Loucy (cell line): ENCODE measurements around the gene DHDDS.

ENCODE experiments used
- H2AFZ ChIP-seq: fragments of 200-600 bp; sonication (generic); 2 replicates; pipeline ENCODE4 v1.6.0; 2016; ENCODE audit warnings: antibody characterized with exemption, mild to moderate bottlenecking, low read length, moderate library complexity
- H3F3A ChIP-seq: fragments of 200-600 bp; 2 replicates; pipeline ENCODE4 v1.6.0; 2016; ENCODE audit warnings: antibody characterized with exemption, low read depth, mild to moderate bottlenecking
- H3K27me3 ChIP-seq: fragments of 200-600 bp; sonication (generic); 2 replicates; pipeline ENCODE4 v1.6.1; 2014; ENCODE audit warnings: low read length, mild to moderate bottlenecking; ENCODE audit not compliant: insufficient read depth, poor library complexity, severe bottlenecking
- H3K36me3 ChIP-seq: fragments of 200-600 bp; sonication (generic); 2 replicates; pipeline ENCODE4 v1.6.1; 2016; ENCODE audit warnings: low read length; ENCODE audit not compliant: insufficient read depth
- H3K4me1 ChIP-seq: fragments of 200-600 bp; sonication (generic); 2 replicates; pipeline ENCODE4 v1.5.1; 2014; ENCODE audit warnings: low read length, mild to moderate bottlenecking; ENCODE audit not compliant: insufficient read depth, poor library complexity, severe bottlenecking
- H3K4me2 ChIP-seq: fragments of 200-600 bp; sonication (generic); 2 replicates; pipeline ENCODE4 v1.6.0; 2014; ENCODE audit warnings: antibody characterized with exemption, low read length, low read depth, mild to moderate bottlenecking; ENCODE audit not compliant: poor library complexity, severe bottlenecking
- H3K4me3 ChIP-seq: fragments of 200-600 bp; sonication (generic); 2 replicates; pipeline ENCODE4 v1.5.1; 2014; ENCODE audit warnings: low read length, mild to moderate bottlenecking, mixed read lengths; ENCODE audit not compliant: poor library complexity, severe bottlenecking
- H3K79me2 ChIP-seq: fragments of 200-600 bp; sonication (generic); 2 replicates; pipeline ENCODE4 v1.6.1; 2014; ENCODE audit warnings: low read length; ENCODE audit not compliant: insufficient read depth
- H3K9ac ChIP-seq: fragments of 200-600 bp; sonication (generic); 2 replicates; pipeline ENCODE4 v1.6.0; 2014; ENCODE audit warnings: mild to moderate bottlenecking, low read depth, low read length, moderate library complexity; ENCODE audit not compliant: poor library complexity, severe bottlenecking
- H3K9me2 ChIP-seq: fragments of 200-600 bp; sonication (generic); replicated peaks from 2 replicates; pipeline ENCODE4 v1.6.1; 2016; ENCODE audit warnings: low read depth, low read length, mixed read lengths
- H3K9me3 ChIP-seq: fragments of 200-600 bp; sonication (generic); 2 replicates; pipeline ENCODE4 v1.6.1; 2014; ENCODE audit warnings: mild to moderate bottlenecking, antibody characterized with exemption, low read length, low read depth; ENCODE audit not compliant: insufficient read depth
- H4K20me1 ChIP-seq: fragments of 200-600 bp; sonication (generic); 2 replicates; pipeline ENCODE4 v1.6.0; 2014; ENCODE audit warnings: antibody characterized with exemption, low read length, mild to moderate bottlenecking; ENCODE audit not compliant: insufficient read depth, poor library complexity, severe bottlenecking
- CTCF ChIP-seq: fragments of 200-600 bp; sonication (generic); conservative IDR thresholded peaks from 2 replicates; pipeline ENCODE4 v1.5.1; 2014; ENCODE audit warnings: mild to moderate bottlenecking, antibody characterized with exemption, low read length
- EZH2phosphoT487 ChIP-seq: fragments of 200-600 bp; IDR thresholded peaks from 2 replicates; pipeline ENCODE4 v1.6.1; 2018; ENCODE audit warnings: antibody characterized with exemption, mild to moderate bottlenecking, moderate library complexity, borderline replicate concordance

The DHDDS gene

DNA sequence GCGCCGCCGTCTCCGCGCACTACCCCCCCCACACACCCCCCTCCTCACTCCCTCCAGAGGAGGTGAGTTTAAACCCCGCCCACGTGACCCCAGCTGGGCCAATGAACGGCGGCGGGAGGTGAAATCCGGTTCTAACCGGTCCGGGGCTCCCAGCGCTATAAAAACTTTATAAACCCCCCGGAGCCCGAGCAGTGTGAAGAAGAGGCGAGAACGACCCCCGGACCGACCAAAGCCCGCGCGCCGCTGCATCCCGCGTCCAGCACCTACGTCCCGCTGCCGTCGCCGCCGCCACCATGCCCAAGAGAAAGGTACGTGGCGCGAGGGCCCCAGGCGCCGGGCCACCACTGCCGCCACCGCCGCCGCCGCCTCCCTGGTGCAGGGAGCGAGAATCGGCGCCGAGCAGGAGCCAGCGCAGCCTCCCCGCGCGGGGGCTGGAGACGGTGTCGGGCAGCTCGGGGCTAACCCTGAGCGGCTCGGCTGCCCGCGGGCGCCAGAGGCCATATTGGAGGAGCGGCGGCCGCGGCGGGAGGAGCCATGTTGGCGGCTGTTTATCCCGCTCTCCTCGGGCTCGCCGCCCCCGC lies 40.3 kb downstream of the DHDDS start, which contains the start of gene HMGN2:
TSS of gene HMGN2 (plus strand) at position 121 of the 581 bp plus-strand sequence. CDS start at position 294, 173 bp downstream.
- Histone ChIP-seq H3K27me3 (peaks cover 4% of the 10 kb centered on the region), H3K4me3 (peak within 1 kb of the TSS; percentile 92), H2AFZ (peak within 1 kb of the TSS; percentile 81), H3K9me2 (no peaks in the 10 kb centered on the region), H3K79me2 (peaks cover 53% of the 10 kb centered on the region), H3K36me3 (peaks cover 54% of the 10 kb centered on the region), H3K4me1 (peaks cover 36% of the 10 kb centered on the region), H3F3A (peaks cover 19% of the 10 kb centered on the region), H3K4me2 (peak within 1 kb of the TSS; percentile 92), H3K9me3 (no peaks in the 10 kb centered on the region), H3K9ac (peak within 1 kb of the TSS; percentile 100), H4K20me1 (peaks cover 39% of the 10 kb centered on the region)
- TF ChIP-seq EZH2phosphoT487 (no peak), CTCF (no peak)

DNA sequence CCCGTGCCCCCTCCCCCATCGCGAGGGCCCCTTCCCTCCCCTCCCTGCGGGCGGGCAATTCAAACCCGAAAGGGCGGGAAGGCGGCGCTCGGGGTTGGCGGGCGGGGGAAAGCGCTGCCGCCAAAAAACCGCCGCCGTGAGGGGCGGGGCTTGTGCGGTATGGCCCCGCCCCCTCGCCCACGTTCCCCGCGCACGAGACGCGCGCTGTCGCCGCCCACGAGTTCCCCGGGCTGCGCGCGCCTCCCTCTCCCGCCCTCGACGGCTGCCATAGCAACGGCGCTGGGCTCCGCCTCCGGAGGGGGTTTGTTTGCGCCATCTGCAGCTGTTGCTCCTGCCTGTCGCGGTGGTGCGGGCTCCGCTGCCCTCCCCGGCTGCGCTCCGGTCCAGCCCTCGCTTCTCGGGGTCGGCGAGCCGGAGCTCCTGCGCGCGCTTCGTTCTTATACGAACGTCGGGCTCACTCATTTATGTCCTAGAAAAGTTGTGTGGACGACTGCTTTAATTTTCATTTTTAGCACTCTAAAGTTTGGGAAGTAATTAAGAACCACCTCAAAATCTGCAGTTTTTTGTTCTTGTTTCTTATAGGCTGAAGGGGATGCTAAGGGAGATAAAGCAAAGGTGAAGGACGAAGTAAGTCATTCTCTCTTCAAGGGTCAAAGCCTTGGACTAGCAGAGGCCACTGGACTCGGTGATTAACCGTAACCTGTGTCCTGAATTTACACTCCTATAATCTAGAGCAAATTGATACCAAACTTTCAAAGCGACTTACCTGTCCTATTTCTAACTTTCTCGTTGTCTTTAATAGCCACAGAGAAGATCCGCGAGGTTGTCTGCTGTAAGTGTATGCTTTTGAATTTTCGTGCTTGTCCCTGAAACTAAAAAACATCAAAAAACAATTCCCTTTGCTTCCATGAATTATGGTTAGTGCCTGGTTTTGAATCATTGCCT lies 41.1 kb downstream of the DHDDS start:
- Histone ChIP-seq H3K9me3 (no peaks in the 10 kb centered on the region), H3K27me3 (peaks cover 4% of the 10 kb centered on the region), H3K9ac (peak overlapping the region; percentile 100), H3K4me1 (peaks cover 36% of the 10 kb centered on the region), H4K20me1 (peaks cover 39% of the 10 kb centered on the region), H3F3A (peaks cover 23% of the 10 kb centered on the region), H3K4me2 (peak overlapping the region; percentile 92), H3K4me3 (peak overlapping the region; percentile 92), H3K79me2 (peaks cover 53% of the 10 kb centered on the region), H3K9me2 (no peaks in the 10 kb centered on the region), H2AFZ (0 out of 2 replicates have a peak overlapping the region, but pooled peaks have one; percentile 81), H3K36me3 (peaks cover 50% of the 10 kb centered on the region)
- TF ChIP-seq EZH2phosphoT487 (no peak), CTCF (no peak)

- Histone ChIP-seq H3F3A (peaks cover 23% of the 10 kb centered on the region), H3K9me2 (no peaks in the 10 kb centered on the region), H4K20me1 (peaks cover 39% of the 10 kb centered on the region), H3K79me2 (peaks cover 53% of the 10 kb centered on the region), H2AFZ (no peak overlapping the region), H3K9ac (peak overlapping the region; percentile 100), H3K36me3 (peaks cover 40% of the 10 kb centered on the region), H3K9me3 (no peaks in the 10 kb centered on the region), H3K4me1 (peaks cover 35% of the 10 kb centered on the region), H3K4me3 (peak overlapping the region; percentile 92), H3K4me2 (peak overlapping the region; percentile 92), H3K27me3 (peaks cover 4% of the 10 kb centered on the region)
- no peak for TF ChIP-seq EZH2phosphoT487
- TF ChIP-seq CTCF, result no peak
These were observed 42.7 kb downstream of the DHDDS start for GRCh38 chr1:26474818-26475217.
